Calu3 (cell line): ENCODE measurements around the gene RTN4RL1. TPM values are rescaled to one million over a fixed set of nuclear protein-coding genes. Genes with fewer than 3 reads are reported as not detected.

Experiments
- BruUV-seq: library from RNA; stranded (reverse); fragments of 400-500 nt; replicated peaks from 2 replicates; lab custom pipeline; 2021; lab: Mats Ljungman, UMichigan
- CTCF ChIA-PET: fragments of 300-600 bp; sonication (Branson Sonifier 250); formaldehyde crosslinking; loops from one replicate; lab custom pipeline; 2022; ENCODE audit warnings: antibody characterized with exemption; lab: Charles Lee
- DNase-seq: peaks from one replicate; pipeline ENCODE4 v3.0.0; 2022
- H3K27ac Mint-ChIP-seq: one replicate; pipeline ENCODE4 v1.8.0; 2022; ENCODE audit warnings: mixed read lengths; ENCODE audit not compliant: unreplicated experiment
- H3K27me3 Mint-ChIP-seq: one replicate; pipeline ENCODE4 v1.8.0; 2022; ENCODE audit warnings: mixed read lengths; ENCODE audit not compliant: unreplicated experiment
- H3K36me3 Mint-ChIP-seq: one replicate; pipeline ENCODE4 v1.8.0; 2022; ENCODE audit warnings: mild to moderate bottlenecking, moderate library complexity, mixed read lengths; ENCODE audit not compliant: insufficient read depth, unreplicated experiment
- H3K4me1 Mint-ChIP-seq: one replicate; pipeline ENCODE4 v1.8.0; 2022; ENCODE audit warnings: mild to moderate bottlenecking, low read depth, mixed read lengths; ENCODE audit not compliant: unreplicated experiment
- H3K4me3 Mint-ChIP-seq: one replicate; pipeline ENCODE4 v1.8.0; 2022; ENCODE audit warnings: mild to moderate bottlenecking, low read depth, moderate library complexity, mixed read lengths; ENCODE audit not compliant: unreplicated experiment
- H3K9me3 Mint-ChIP-seq: one replicate; pipeline ENCODE4 v1.8.0; 2022; ENCODE audit warnings: low read depth, mixed read lengths; ENCODE audit not compliant: unreplicated experiment
- CTCF ChIP-seq: fragments of 200-600 bp; IDR thresholded peaks from one replicate; pipeline ENCODE4 v1.8.0; 2022; ENCODE audit warnings: antibody characterized with exemption; ENCODE audit not compliant: unreplicated experiment
- intact Hi-C: fragments of 100-400 bp; cut with micrococcal nuclease; formaldehyde crosslinking; loops from one replicate; pipeline ENCODE4 v1.10.0; 2022; ENCODE audit not compliant: unreplicated experiment
- total RNA-seq: library from RNA; stranded (reverse); gene quantifications from 2 replicates; pipeline ENCODE4 v1.2.3, GENCODE V29; 2022

RTN4RL1 gene
- total RNA-seq, 1 experiment from 2014 or later, result not detected

GRCh38 chr17:1919201-1919600 is 105.9 kb downstream of the RTN4RL1 start:
- no TSS peak for BruUV-seq
- intact Hi-C loops, result no loop called here
- Mint-ChIP-seq H3K27ac (no peak overlapping the region), H3K36me3 (no peaks in the 10 kb centered on the region), H3K4me1 (no peaks in the 10 kb centered on the region), H3K9me3 (no peaks in the 10 kb centered on the region), H3K4me3 (no peak overlapping the region), H3K27me3 (peaks cover 42% of the 10 kb centered on the region)
- no peak for DNase-seq
- no peak for TF ChIP-seq CTCF
- CTCF ChIA-PET, result interaction anchor here (0.7 to 1.1 kb wide), 2 partner anchors 11 to 124 kb away, joined by 3 read pairs; no protein-coding TSS in a partner anchor

GRCh38 chr17:1918346-1919162 is 106.6 kb downstream of the RTN4RL1 start:
- Mint-ChIP-seq H3K27ac (no peak overlapping the region), H3K36me3 (no peaks in the 10 kb centered on the region), H3K4me1 (no peaks in the 10 kb centered on the region), H3K4me3 (no peak overlapping the region), H3K27me3 (peaks cover 49% of the 10 kb centered on the region), H3K9me3 (no peaks in the 10 kb centered on the region)
- intact Hi-C loops, result no loop called here
- no TSS peak for BruUV-seq
- no peak for TF ChIP-seq CTCF
- CTCF ChIA-PET, result interaction anchor here (0.8 kb wide), 1 partner anchor 95 kb away, joined by 4 read pairs; no protein-coding TSS in a partner anchor
- DNase-seq, result no peak

GRCh38 chr17:1916963-1917715 is 108.0 kb downstream of the RTN4RL1 start:
- no peak for TF ChIP-seq CTCF
- H3K4me3 Mint-ChIP-seq, result no peak overlapping the region
- no peaks in the 10 kb centered on the region for H3K4me1 Mint-ChIP-seq
- intact Hi-C loops, result no loop called here
- H3K27ac Mint-ChIP-seq, result no peak overlapping the region
- no peak for DNase-seq
- CTCF ChIA-PET, result no interaction called here
- BruUV-seq, result no TSS peak
- H3K9me3 Mint-ChIP-seq, result no peaks in the 10 kb centered on the region
- peaks cover 53% of the 10 kb centered on the region for H3K27me3 Mint-ChIP-seq
- no peaks in the 10 kb centered on the region for H3K36me3 Mint-ChIP-seq

- no peak for DNase-seq
- H3K4me1 Mint-ChIP-seq, result no peaks in the 10 kb centered on the region
- CTCF ChIA-PET, result no interaction called here
- no peak overlapping the region for H3K27ac Mint-ChIP-seq
- peaks cover 53% of the 10 kb centered on the region for H3K27me3 Mint-ChIP-seq
- TF ChIP-seq CTCF, result no peak
- no peaks in the 10 kb centered on the region for H3K36me3 Mint-ChIP-seq
- no peaks in the 10 kb centered on the region for H3K9me3 Mint-ChIP-seq
- no peak overlapping the region for H3K4me3 Mint-ChIP-seq
- no TSS peak for BruUV-seq
- intact Hi-C loops, result no loop called here
These were observed 108.8 kb downstream of the RTN4RL1 start for GRCh38 chr17:1916316-1916715.
